ENCODE results near the gene ITPRID2.

GRCh38 chr2:181952404-181953226 lies 61.1 kb downstream of the ITPRID2 start:
- TF ChIP-seq CTCF (conservative IDR thresholded peaks at IDR 0.05) (no peak), EZH2 (IDR thresholded peaks at IDR 0.05; ENCODE audit: low read depth) (no peak)

All from PC-9 (cell line).